ENCODE measurements around the gene ZNF536. TPM values are rescaled to one million over a fixed set of nuclear protein-coding genes. Genes with fewer than 3 reads are reported as not detected.

Gene ZNF536
- total and polyA plus RNA-seq, 2 donors (not counting 1 experiment from before 2014, with no cell fraction given): 0.50 TPM; not detected in 1

DNA sequence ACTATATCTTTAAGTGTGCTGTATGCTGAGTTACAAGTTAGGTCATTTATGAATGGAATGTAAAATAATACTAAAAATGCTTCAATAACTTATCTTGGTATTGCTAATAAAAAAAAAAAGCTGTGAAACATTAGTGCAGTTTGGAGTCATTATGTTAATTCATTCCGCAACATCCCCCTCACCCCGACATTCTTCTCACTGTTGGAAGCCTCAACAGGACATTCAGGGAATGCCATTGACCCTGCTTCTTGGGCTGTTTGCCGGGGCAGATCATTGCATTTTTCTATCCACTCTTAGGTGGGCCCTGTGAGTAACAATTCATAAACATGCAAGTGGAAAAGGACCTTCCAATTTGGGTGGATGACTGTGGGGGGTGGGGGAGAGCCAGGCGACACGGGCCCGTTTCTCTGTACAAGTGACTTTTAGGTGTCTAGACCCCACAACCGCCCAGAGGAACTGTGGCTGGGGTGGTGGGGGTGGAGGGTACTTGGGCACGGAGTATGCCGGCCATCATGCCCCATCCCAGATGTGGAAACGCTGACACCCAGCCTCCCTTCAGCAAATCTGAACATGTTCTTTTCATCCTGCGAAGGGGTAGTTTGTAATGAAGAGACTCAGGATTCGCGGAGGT is 185.9 kb downstream of the ZNF536 start:
- Histone ChIP-seq H3K4me2 (ENCODE audit: extremely low read depth, insufficient read depth, low read length) (no peak overlapping the region), H2AFZ (ENCODE audit: low read length) (no peak overlapping the region), H3K79me2 (ENCODE audit: control insufficient read depth, insufficient read depth, low read length) (no peaks in the 10 kb centered on the region), H3K27me3 (ENCODE audit: control insufficient read depth, insufficient read depth, low read length) (no peaks in the 10 kb centered on the region), H3K9me3 (ENCODE audit: control insufficient read depth, insufficient read depth, low read depth, low read length) (no peaks in the 10 kb centered on the region), H3K4me1 (ENCODE audit: control insufficient read depth, extremely low read depth, insufficient read depth, low read length) (no peaks in the 10 kb centered on the region), H3K36me3 (ENCODE audit: control insufficient read depth, insufficient read depth, low read length) (no peaks in the 10 kb centered on the region), H4K20me1 (ENCODE audit: control insufficient read depth, extremely low read depth, insufficient read depth, low read length) (no peaks in the 10 kb centered on the region), H3K27ac (ENCODE audit: insufficient read depth, low read length) (no peak overlapping the region), H3K9ac (ENCODE audit: insufficient read depth, low read length) (no peak overlapping the region), H3K4me3 (replicated peaks in 1 of 4; ENCODE audit: control extremely low read depth in 1 of 4, insufficient read depth in 1 of 4, low read depth in 3 of 4, low read length in 4 of 4) (no peak overlapping the region)
- TF ChIP-seq, protein P1, sequence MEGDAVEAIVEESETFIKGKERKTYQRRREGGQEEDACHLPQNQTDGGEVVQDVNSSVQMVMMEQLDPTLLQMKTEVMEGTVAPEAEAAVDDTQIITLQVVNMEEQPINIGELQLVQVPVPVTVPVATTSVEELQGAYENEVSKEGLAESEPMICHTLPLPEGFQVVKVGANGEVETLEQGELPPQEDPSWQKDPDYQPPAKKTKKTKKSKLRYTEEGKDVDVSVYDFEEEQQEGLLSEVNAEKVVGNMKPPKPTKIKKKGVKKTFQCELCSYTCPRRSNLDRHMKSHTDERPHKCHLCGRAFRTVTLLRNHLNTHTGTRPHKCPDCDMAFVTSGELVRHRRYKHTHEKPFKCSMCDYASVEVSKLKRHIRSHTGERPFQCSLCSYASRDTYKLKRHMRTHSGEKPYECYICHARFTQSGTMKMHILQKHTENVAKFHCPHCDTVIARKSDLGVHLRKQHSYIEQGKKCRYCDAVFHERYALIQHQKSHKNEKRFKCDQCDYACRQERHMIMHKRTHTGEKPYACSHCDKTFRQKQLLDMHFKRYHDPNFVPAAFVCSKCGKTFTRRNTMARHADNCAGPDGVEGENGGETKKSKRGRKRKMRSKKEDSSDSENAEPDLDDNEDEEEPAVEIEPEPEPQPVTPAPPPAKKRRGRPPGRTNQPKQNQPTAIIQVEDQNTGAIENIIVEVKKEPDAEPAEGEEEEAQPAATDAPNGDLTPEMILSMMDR (conservative IDR thresholded peaks at IDR 0.05 in 1 of 2, IDR thresholded peaks at IDR 0.05 in 1 of 2; ENCODE audit: low read depth in 1 of 2, low read length in 2 of 2): no peak
- no peak for TF ChIP-seq EZH2 (IDR thresholded peaks at IDR 0.05; ENCODE audit: low read length, missing control alignments)
- DNase-seq (ENCODE audit: low read depth in 2 of 2): no peak

DNA sequence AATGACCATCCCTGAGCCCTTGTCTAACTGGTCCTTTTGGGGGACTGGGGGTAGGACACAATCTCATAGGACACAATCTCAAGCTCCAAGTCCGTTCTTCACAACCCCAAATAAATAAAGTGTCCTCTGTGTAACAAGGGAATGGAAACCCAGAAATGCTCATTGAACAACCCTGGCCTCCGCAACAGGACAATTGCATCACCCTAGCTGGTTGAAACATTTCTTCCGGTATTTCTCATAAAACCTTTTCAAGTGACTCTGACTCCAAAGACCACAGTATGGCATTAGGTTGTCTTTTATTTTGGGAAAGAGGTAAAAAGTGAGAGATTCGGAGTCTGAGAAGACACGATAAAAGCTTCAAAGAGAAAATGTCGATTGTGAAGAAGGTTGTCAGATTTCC is 186.6 kb downstream of the ZNF536 start:
- no peak overlapping the region for H3K4me2 ChIP-seq (ENCODE audit: extremely low read depth, insufficient read depth, low read length)
- no peaks in the 10 kb centered on the region for H3K9me3 ChIP-seq (ENCODE audit: control insufficient read depth, insufficient read depth, low read depth, low read length)
- no peak for TF ChIP-seq EZH2 (IDR thresholded peaks at IDR 0.05; ENCODE audit: low read length, missing control alignments)
- TF ChIP-seq, protein P1 (conservative IDR thresholded peaks at IDR 0.05 in 1 of 2, IDR thresholded peaks at IDR 0.05 in 1 of 2; ENCODE audit: low read depth in 1 of 2, low read length in 2 of 2): no peak
- no peaks in the 10 kb centered on the region for H3K36me3 ChIP-seq (ENCODE audit: control insufficient read depth, insufficient read depth, low read length)
- no peak for DNase-seq (ENCODE audit: low read depth in 2 of 2)
- H3K79me2 ChIP-seq (ENCODE audit: control insufficient read depth, insufficient read depth, low read length): no peaks in the 10 kb centered on the region
- H4K20me1 ChIP-seq (ENCODE audit: control insufficient read depth, extremely low read depth, insufficient read depth, low read length): no peaks in the 10 kb centered on the region
- H3K9ac ChIP-seq (ENCODE audit: insufficient read depth, low read length): no peak overlapping the region
- H3K4me1 ChIP-seq (ENCODE audit: control insufficient read depth, extremely low read depth, insufficient read depth, low read length): no peaks in the 10 kb centered on the region
- H3K27me3 ChIP-seq (ENCODE audit: control insufficient read depth, insufficient read depth, low read length): no peaks in the 10 kb centered on the region
- no peak overlapping the region for H3K27ac ChIP-seq (ENCODE audit: insufficient read depth, low read length)
- H3K4me3 ChIP-seq (replicated peaks in 1 of 4; ENCODE audit: control extremely low read depth in 1 of 4, insufficient read depth in 1 of 4, low read depth in 3 of 4, low read length in 4 of 4): no peak overlapping the region
- no peak overlapping the region for H2AFZ ChIP-seq (ENCODE audit: low read length)

DNA sequence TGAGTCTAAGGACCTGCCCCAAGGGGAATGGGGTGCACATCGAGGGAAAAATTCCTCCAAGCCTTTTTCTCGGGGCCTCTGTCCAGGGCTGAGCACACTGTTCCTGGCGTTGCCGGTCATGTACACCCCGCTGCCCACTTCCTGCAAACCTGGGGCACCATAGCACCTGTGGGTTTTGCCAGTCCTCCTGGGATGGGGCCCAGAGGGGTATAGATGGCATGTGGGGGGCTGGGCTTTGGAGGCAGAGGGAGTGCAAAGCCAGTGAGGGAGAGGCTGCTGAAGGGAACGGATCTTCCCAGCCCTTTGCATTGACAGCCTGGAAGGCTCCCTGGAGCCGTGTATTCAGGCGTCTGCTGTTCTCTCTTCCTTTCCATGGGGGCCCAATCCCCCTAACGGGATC is 187.3 kb downstream of the ZNF536 start:
- Histone ChIP-seq H3K4me3 (replicated peaks in 1 of 4; ENCODE audit: control extremely low read depth in 1 of 4, insufficient read depth in 1 of 4, low read depth in 3 of 4, low read length in 4 of 4) (no peak overlapping the region), H3K27ac (ENCODE audit: insufficient read depth, low read length) (no peak overlapping the region), H3K79me2 (ENCODE audit: control insufficient read depth, insufficient read depth, low read length) (no peaks in the 10 kb centered on the region), H2AFZ (ENCODE audit: low read length) (no peak overlapping the region), H3K27me3 (ENCODE audit: control insufficient read depth, insufficient read depth, low read length) (no peaks in the 10 kb centered on the region), H3K4me2 (ENCODE audit: extremely low read depth, insufficient read depth, low read length) (no peak overlapping the region), H3K4me1 (ENCODE audit: control insufficient read depth, extremely low read depth, insufficient read depth, low read length) (no peaks in the 10 kb centered on the region), H3K9ac (ENCODE audit: insufficient read depth, low read length) (no peak overlapping the region), H4K20me1 (ENCODE audit: control insufficient read depth, extremely low read depth, insufficient read depth, low read length) (no peaks in the 10 kb centered on the region), H3K9me3 (ENCODE audit: control insufficient read depth, insufficient read depth, low read depth, low read length) (no peaks in the 10 kb centered on the region), H3K36me3 (ENCODE audit: control insufficient read depth, insufficient read depth, low read length) (no peaks in the 10 kb centered on the region)
- DNase-seq (ENCODE audit: low read depth in 2 of 2): no peak
- TF ChIP-seq EZH2 (IDR thresholded peaks at IDR 0.05; ENCODE audit: low read length, missing control alignments): no peak
- TF ChIP-seq, protein P1 (conservative IDR thresholded peaks at IDR 0.05 in 1 of 2, IDR thresholded peaks at IDR 0.05 in 1 of 2; ENCODE audit: low read depth in 1 of 2, low read length in 2 of 2): no peak
